WTC11 (cell line): ENCODE measurements around the gene RGS21. TPM values are rescaled to one million over a fixed set of nuclear protein-coding genes. Genes with fewer than 3 reads are reported as not detected.

ENCODE experiments used
- ATAC-seq: fragments of 200-7000 bp; cut with Tn5 transposase; 2 replicates; pipeline ENCODE4 v1.10.0; 2021; ENCODE audit warnings: mild to moderate bottlenecking, moderate library complexity
- CTCF ChIA-PET: fragments of 300-600 bp; sonication (Branson Sonifier 250); formaldehyde crosslinking; loops from one replicate; lab custom pipeline; 2021; ENCODE audit warnings: antibody characterized with exemption; lab: Charles Lee
- POLR2A ChIA-PET: fragments of 350-600 bp; sonication (Branson Sonifier 250); formaldehyde crosslinking; loops from one replicate; lab custom pipeline; 2021; ENCODE audit warnings: antibody characterized with exemption; lab: Charles Lee
- DNase-seq: peaks from one replicate; pipeline ENCODE4 v3.0.0; 2021; ENCODE audit warnings: low spot score
- H3K27ac Mint-ChIP-seq: 2 replicates; pipeline ENCODE4 v1.8.0; 2021; ENCODE audit warnings: mixed read lengths
- H3K27me3 Mint-ChIP-seq: 2 replicates; pipeline ENCODE4 v1.8.0; 2021; ENCODE audit warnings: low read depth, mild to moderate bottlenecking, moderate library complexity, mixed read lengths
- H3K36me3 Mint-ChIP-seq: 2 replicates; pipeline ENCODE4 v1.8.0; 2021; ENCODE audit warnings: mixed read lengths
- H3K4me1 Mint-ChIP-seq: 2 replicates; pipeline ENCODE4 v1.8.0; 2022; ENCODE audit warnings: mixed read lengths
- H3K4me3 Mint-ChIP-seq: 2 replicates; pipeline ENCODE4 v1.8.0; 2021; ENCODE audit warnings: mild to moderate bottlenecking, moderate library complexity, mixed read lengths
- H3K9me3 Mint-ChIP-seq: 2 replicates; pipeline ENCODE4 v1.8.0; 2021; ENCODE audit warnings: mixed read lengths
- ETV6 ChIP-seq: sonication (generic); formaldehyde crosslinking; IDR thresholded peaks from 2 replicates; pipeline ENCODE4 v1.8.1; 2022; ENCODE audit warnings: mild to moderate bottlenecking, missing genetic modification reagents
- KAT7 ChIP-seq: sonication (generic); formaldehyde crosslinking; IDR thresholded peaks from 2 replicates; pipeline ENCODE4 v1.8.1; 2023; ENCODE audit warnings: missing genetic modification reagents, mild to moderate bottlenecking, borderline replicate concordance
- MXD4 ChIP-seq: fragments of 250-450 bp; sonication (Bioruptor Pico); IDR thresholded peaks from 2 replicates; pipeline ENCODE4 v1.8.0; 2021; ENCODE audit warnings: mild to moderate bottlenecking, moderate library complexity, borderline replicate concordance
- NFYB ChIP-seq: sonication (generic); formaldehyde crosslinking; conservative IDR thresholded peaks from 2 replicates; pipeline ENCODE4 v1.8.0; 2022; ENCODE audit warnings: low read depth, missing genetic modification reagents
- NR3C1 ChIP-seq: sonication (generic); formaldehyde crosslinking; conservative IDR thresholded peaks from 2 replicates; pipeline ENCODE4 v1.8.1; 2023; ENCODE audit warnings: low read depth, mild to moderate bottlenecking, missing genetic modification reagents
- OVOL2 ChIP-seq: fragments of 250-450 bp; sonication (Bioruptor Pico); IDR thresholded peaks from 2 replicates; pipeline ENCODE4 v1.9.0; 2021; ENCODE audit warnings: mild to moderate bottlenecking, borderline replicate concordance
- PRRX2 ChIP-seq: fragments of 250-450 bp; sonication (Bioruptor Pico); IDR thresholded peaks from 2 replicates; pipeline ENCODE4 v1.8.0; 2021; ENCODE audit warnings: mild to moderate bottlenecking
- RORB ChIP-seq: fragments of 250-450 bp; sonication (Bioruptor Pico); IDR thresholded peaks from 2 replicates; pipeline ENCODE4 v1.9.0; 2021; ENCODE audit warnings: mild to moderate bottlenecking
- TEAD4 ChIP-seq: sonication (generic); formaldehyde crosslinking; IDR thresholded peaks from 2 replicates; pipeline ENCODE4 v1.8.0; 2022; ENCODE audit warnings: mild to moderate bottlenecking, missing genetic modification reagents
- TP53 ChIP-seq: sonication (generic); formaldehyde crosslinking; IDR thresholded peaks from 2 replicates; pipeline ENCODE4 v1.8.1; 2023; ENCODE audit warnings: mild to moderate bottlenecking, missing genetic modification reagents
- total RNA-seq: library from RNA; stranded (reverse); gene quantifications from 3 replicates; pipeline ENCODE4 v1.2.3, GENCODE V29; 2021
- TF ChIP-seq, protein P1 (sequence below): fragments of 250-450 bp; sonication (Bioruptor Pico); IDR thresholded peaks from 2 replicates; pipeline ENCODE4 v1.8.0; 2021; ENCODE audit warnings: mild to moderate bottlenecking
- TF ChIP-seq, protein P2 (sequence below): sonication (generic); formaldehyde crosslinking; IDR thresholded peaks from 2 replicates; pipeline ENCODE4 v1.8.1; 2023; ENCODE audit warnings: mild to moderate bottlenecking, missing genetic modification reagents
- TF ChIP-seq, protein P3 (sequence below): sonication (generic); formaldehyde crosslinking; IDR thresholded peaks from 2 replicates; pipeline ENCODE4 v1.8.0; 2022; ENCODE audit warnings: mild to moderate bottlenecking, missing genetic modification reagents
- TF ChIP-seq, protein P4 (sequence below): sonication (generic); formaldehyde crosslinking; conservative IDR thresholded peaks from 2 replicates; pipeline ENCODE4 v1.8.1; 2022; ENCODE audit warnings: mild to moderate bottlenecking, missing genetic modification reagents
- TF ChIP-seq, protein P5 (sequence below): sonication (generic); formaldehyde crosslinking; IDR thresholded peaks from 2 replicates; pipeline ENCODE4 v1.8.1; 2023; ENCODE audit warnings: mild to moderate bottlenecking, moderate library complexity, missing genetic modification reagents
- TF ChIP-seq, protein P6 (sequence below): sonication (generic); formaldehyde crosslinking; IDR thresholded peaks from 2 replicates; pipeline ENCODE4 v1.8.1; 2022; ENCODE audit warnings: low read depth, missing genetic modification reagents, borderline replicate concordance
- TF ChIP-seq, protein P7 (sequence below): fragments of 250-450 bp; sonication (Bioruptor Pico); IDR thresholded peaks from 2 replicates; pipeline ENCODE4 v1.9.0; 2021; ENCODE audit warnings: mild to moderate bottlenecking, borderline replicate concordance
- TF ChIP-seq, protein P8 (sequence below): sonication (generic); formaldehyde crosslinking; IDR thresholded peaks from 2 replicates; pipeline ENCODE4 v1.8.1; 2022; ENCODE audit warnings: mild to moderate bottlenecking, missing genetic modification reagents, moderate library complexity, borderline replicate concordance
- TF ChIP-seq, protein P9 (sequence below): sonication (generic); formaldehyde crosslinking; IDR thresholded peaks from 2 replicates; pipeline ENCODE4 v1.8.1; 2022; ENCODE audit warnings: low read depth, mild to moderate bottlenecking, moderate library complexity, missing genetic modification reagents, borderline replicate concordance

RGS21 gene
- total RNA-seq, 1 experiment from 2014 or later, result not detected

DNA sequence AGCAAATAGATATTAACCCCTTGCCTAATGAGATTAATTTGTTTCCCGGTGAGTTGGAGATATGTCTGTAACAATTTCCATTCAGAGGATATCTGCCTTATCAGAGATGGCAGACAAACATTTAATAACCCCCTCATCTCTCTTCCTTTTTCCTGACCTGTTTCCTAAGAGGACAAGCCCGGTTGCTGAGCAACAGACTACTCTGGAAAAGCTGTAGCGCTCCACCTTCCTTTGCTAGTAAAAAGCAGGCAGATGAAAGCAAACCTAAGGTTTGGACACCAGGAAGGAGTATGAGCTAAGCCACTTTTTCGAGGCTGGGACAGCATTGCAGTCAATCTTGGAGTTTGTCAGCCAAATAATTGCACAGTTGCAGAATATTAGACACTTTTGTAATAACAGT is 82.4 kb downstream of the RGS21 start:
- CTCF ChIA-PET, result no interaction called here

DNA sequence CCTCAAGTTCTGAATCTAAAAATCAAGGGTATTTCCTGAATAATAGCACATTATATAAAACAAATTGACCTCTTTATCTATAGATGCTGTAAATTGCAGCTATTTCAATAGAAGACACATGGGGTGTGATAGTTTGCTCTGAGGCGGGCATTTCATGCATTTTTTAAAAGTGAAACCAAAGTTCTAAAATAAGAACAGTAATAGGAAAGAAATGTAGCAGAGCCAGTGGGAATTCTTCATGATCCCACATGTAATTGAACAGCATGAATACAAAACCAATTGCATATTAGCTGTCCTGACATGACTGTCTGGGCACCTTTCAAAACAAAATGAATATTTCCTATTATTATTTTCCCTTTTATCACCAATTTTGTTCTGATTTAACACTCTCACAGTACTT is 85.0 kb downstream of the RGS21 start:
- ChIA-PET CTCF (no interaction called here), POLR2A (no interaction called here)
- H3K36me3 Mint-ChIP-seq, result no peaks in the 10 kb centered on the region
- H3K4me1 Mint-ChIP-seq, result no peaks in the 10 kb centered on the region
- DNase-seq (no peak), ATAC-seq (no peak)
- H3K27ac Mint-ChIP-seq, result no peak overlapping the region
- H3K9me3 Mint-ChIP-seq, result no peaks in the 10 kb centered on the region
- no peak overlapping the region for H3K4me3 Mint-ChIP-seq
- H3K27me3 Mint-ChIP-seq, result no peaks in the 10 kb centered on the region
- TF ChIP-seq ETV6 (CRISPR knock-in tag) (no peak), MXD4 (CRISPR knock-in tag) (no peak), NR3C1 (CRISPR knock-in tag) (no peak), KAT7 (CRISPR knock-in tag) (no peak), OVOL2 (CRISPR knock-in tag) (no peak)
- TF ChIP-seq, protein P1, sequence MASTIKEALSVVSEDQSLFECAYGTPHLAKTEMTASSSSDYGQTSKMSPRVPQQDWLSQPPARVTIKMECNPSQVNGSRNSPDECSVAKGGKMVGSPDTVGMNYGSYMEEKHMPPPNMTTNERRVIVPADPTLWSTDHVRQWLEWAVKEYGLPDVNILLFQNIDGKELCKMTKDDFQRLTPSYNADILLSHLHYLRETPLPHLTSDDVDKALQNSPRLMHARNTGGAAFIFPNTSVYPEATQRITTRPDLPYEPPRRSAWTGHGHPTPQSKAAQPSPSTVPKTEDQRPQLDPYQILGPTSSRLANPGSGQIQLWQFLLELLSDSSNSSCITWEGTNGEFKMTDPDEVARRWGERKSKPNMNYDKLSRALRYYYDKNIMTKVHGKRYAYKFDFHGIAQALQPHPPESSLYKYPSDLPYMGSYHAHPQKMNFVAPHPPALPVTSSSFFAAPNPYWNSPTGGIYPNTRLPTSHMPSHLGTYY (CRISPR knock-in tag), result no peak
- TF ChIP-seq, protein P2, sequence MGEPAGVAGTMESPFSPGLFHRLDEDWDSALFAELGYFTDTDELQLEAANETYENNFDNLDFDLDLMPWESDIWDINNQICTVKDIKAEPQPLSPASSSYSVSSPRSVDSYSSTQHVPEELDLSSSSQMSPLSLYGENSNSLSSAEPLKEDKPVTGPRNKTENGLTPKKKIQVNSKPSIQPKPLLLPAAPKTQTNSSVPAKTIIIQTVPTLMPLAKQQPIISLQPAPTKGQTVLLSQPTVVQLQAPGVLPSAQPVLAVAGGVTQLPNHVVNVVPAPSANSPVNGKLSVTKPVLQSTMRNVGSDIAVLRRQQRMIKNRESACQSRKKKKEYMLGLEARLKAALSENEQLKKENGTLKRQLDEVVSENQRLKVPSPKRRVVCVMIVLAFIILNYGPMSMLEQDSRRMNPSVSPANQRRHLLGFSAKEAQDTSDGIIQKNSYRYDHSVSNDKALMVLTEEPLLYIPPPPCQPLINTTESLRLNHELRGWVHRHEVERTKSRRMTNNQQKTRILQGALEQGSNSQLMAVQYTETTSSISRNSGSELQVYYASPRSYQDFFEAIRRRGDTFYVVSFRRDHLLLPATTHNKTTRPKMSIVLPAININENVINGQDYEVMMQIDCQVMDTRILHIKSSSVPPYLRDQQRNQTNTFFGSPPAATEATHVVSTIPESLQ (CRISPR knock-in tag), result no peak
- TF ChIP-seq, protein P3, sequence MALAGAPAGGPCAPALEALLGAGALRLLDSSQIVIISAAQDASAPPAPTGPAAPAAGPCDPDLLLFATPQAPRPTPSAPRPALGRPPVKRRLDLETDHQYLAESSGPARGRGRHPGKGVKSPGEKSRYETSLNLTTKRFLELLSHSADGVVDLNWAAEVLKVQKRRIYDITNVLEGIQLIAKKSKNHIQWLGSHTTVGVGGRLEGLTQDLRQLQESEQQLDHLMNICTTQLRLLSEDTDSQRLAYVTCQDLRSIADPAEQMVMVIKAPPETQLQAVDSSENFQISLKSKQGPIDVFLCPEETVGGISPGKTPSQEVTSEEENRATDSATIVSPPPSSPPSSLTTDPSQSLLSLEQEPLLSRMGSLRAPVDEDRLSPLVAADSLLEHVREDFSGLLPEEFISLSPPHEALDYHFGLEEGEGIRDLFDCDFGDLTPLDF (CRISPR knock-in tag), result no peak

More for the DNA sequence above, 82.4 kb downstream of the RGS21 start:
- TF ChIP-seq TP53 (CRISPR knock-in tag), result no peak
- TF ChIP-seq, protein P4, sequence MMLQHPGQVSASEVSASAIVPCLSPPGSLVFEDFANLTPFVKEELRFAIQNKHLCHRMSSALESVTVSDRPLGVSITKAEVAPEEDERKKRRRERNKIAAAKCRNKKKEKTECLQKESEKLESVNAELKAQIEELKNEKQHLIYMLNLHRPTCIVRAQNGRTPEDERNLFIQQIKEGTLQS (CRISPR knock-in tag), result no peak
- TF ChIP-seq ETV6 (CRISPR knock-in tag), result no peak
- no peak for TF ChIP-seq TEAD4 (CRISPR knock-in tag)
- TF ChIP-seq, protein P5, sequence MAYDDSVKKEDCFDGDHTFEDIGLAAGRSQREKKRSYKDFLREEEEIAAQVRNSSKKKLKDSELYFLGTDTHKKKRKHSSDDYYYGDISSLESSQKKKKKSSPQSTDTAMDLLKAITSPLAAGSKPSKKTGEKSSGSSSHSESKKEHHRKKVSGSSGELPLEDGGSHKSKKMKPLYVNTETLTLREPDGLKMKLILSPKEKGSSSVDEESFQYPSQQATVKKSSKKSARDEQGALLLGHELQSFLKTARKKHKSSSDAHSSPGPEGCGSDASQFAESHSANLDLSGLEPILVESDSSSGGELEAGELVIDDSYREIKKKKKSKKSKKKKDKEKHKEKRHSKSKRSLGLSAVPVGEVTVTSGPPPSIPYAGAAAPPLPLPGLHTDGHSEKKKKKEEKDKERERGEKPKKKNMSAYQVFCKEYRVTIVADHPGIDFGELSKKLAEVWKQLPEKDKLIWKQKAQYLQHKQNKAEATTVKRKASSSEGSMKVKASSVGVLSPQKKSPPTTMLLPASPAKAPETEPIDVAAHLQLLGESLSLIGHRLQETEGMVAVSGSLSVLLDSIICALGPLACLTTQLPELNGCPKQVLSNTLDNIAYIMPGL (CRISPR knock-in tag), result no peak
- TF ChIP-seq PRRX2 (CRISPR knock-in tag), result no peak
- TF ChIP-seq, protein P6, sequence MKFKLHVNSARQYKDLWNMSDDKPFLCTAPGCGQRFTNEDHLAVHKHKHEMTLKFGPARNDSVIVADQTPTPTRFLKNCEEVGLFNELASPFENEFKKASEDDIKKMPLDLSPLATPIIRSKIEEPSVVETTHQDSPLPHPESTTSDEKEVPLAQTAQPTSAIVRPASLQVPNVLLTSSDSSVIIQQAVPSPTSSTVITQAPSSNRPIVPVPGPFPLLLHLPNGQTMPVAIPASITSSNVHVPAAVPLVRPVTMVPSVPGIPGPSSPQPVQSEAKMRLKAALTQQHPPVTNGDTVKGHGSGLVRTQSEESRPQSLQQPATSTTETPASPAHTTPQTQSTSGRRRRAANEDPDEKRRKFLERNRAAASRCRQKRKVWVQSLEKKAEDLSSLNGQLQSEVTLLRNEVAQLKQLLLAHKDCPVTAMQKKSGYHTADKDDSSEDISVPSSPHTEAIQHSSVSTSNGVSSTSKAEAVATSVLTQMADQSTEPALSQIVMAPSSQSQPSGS (CRISPR knock-in tag), result no peak
- TF ChIP-seq, protein P7, sequence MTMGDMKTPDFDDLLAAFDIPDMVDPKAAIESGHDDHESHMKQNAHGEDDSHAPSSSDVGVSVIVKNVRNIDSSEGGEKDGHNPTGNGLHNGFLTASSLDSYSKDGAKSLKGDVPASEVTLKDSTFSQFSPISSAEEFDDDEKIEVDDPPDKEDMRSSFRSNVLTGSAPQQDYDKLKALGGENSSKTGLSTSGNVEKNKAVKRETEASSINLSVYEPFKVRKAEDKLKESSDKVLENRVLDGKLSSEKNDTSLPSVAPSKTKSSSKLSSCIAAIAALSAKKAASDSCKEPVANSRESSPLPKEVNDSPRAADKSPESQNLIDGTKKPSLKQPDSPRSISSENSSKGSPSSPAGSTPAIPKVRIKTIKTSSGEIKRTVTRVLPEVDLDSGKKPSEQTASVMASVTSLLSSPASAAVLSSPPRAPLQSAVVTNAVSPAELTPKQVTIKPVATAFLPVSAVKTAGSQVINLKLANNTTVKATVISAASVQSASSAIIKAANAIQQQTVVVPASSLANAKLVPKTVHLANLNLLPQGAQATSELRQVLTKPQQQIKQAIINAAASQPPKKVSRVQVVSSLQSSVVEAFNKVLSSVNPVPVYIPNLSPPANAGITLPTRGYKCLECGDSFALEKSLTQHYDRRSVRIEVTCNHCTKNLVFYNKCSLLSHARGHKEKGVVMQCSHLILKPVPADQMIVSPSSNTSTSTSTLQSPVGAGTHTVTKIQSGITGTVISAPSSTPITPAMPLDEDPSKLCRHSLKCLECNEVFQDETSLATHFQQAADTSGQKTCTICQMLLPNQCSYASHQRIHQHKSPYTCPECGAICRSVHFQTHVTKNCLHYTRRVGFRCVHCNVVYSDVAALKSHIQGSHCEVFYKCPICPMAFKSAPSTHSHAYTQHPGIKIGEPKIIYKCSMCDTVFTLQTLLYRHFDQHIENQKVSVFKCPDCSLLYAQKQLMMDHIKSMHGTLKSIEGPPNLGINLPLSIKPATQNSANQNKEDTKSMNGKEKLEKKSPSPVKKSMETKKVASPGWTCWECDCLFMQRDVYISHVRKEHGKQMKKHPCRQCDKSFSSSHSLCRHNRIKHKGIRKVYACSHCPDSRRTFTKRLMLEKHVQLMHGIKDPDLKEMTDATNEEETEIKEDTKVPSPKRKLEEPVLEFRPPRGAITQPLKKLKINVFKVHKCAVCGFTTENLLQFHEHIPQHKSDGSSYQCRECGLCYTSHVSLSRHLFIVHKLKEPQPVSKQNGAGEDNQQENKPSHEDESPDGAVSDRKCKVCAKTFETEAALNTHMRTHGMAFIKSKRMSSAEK (CRISPR knock-in tag), result no peak
- TF ChIP-seq, protein P8, sequence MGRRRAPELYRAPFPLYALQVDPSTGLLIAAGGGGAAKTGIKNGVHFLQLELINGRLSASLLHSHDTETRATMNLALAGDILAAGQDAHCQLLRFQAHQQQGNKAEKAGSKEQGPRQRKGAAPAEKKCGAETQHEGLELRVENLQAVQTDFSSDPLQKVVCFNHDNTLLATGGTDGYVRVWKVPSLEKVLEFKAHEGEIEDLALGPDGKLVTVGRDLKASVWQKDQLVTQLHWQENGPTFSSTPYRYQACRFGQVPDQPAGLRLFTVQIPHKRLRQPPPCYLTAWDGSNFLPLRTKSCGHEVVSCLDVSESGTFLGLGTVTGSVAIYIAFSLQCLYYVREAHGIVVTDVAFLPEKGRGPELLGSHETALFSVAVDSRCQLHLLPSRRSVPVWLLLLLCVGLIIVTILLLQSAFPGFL (CRISPR knock-in tag), result no peak
- no peak for TF ChIP-seq RORB (CRISPR knock-in tag)
- no peak for TF ChIP-seq NFYB (CRISPR knock-in tag)
- TF ChIP-seq, protein P9, sequence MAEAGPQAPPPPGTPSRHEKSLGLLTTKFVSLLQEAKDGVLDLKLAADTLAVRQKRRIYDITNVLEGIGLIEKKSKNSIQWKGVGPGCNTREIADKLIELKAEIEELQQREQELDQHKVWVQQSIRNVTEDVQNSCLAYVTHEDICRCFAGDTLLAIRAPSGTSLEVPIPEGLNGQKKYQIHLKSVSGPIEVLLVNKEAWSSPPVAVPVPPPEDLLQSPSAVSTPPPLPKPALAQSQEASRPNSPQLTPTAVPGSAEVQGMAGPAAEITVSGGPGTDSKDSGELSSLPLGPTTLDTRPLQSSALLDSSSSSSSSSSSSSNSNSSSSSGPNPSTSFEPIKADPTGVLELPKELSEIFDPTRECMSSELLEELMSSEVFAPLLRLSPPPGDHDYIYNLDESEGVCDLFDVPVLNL, result no peak
- no peak overlapping the region for H3K27ac Mint-ChIP-seq
- DNase-seq (no peak), ATAC-seq (no peak; the same call in 1 of the 2 replicates)
- H3K27me3 Mint-ChIP-seq, result no peaks in the 10 kb centered on the region
- no peaks in the 10 kb centered on the region for H3K36me3 Mint-ChIP-seq
- peaks cover 3% of the 10 kb centered on the region for H3K4me1 Mint-ChIP-seq
- no peak overlapping the region for H3K4me3 Mint-ChIP-seq
- POLR2A ChIA-PET, result no interaction called here
- H3K9me3 Mint-ChIP-seq, result no peaks in the 10 kb centered on the region
